GM19023 (cell line): ENCODE results near the gene LHX3.

Experiments used
- ATAC-seq: cut with Tn5 transposase; IDR thresholded peaks from one replicate; pipeline ENCODE4 v1.9.1; 2021; ENCODE audit warnings: mild to moderate bottlenecking, moderate library complexity; ENCODE audit not compliant: unreplicated experiment

Gene LHX3

GRCh38 chr9:136204838-136205706 is at the start of gene LHX3:
Gene LHX3 (minus strand): TSS chr9:136205128. CDS start chr9:136205012, 116 bp downstream.
- ATAC-seq, result no peak

- no peak for ATAC-seq
These were observed 48.6 kb upstream of the LHX3 start for GRCh38 chr9:136253246-136254130.

GRCh38 chr9:136252846-136253245 is 47.9 kb upstream of the LHX3 start:
- ATAC-seq, result no peak

- ATAC-seq, result no peak
These were observed 47.4 kb upstream of the LHX3 start for GRCh38 chr9:136252281-136252680.

GRCh38 chr9:136251264-136252115 is 46.6 kb upstream of the LHX3 start:
- ATAC-seq, result no peak

GRCh38 chr9:136250676-136251075 is 45.7 kb upstream of the LHX3 start:
- ATAC-seq, result no peak

- no peak for ATAC-seq
These were observed 45.1 kb upstream of the LHX3 start for GRCh38 chr9:136249877-136250559.

GRCh38 chr9:136248951-136249876 is 44.3 kb upstream of the LHX3 start:
- no peak for ATAC-seq

GRCh38 chr9:136247947-136248637 is 43.2 kb upstream of the LHX3 start:
- ATAC-seq, result no peak

GRCh38 chr9:136247551-136247916 is 42.6 kb upstream of the LHX3 start:
- no peak for ATAC-seq

- no peak for ATAC-seq
These were observed 42.1 kb upstream of the LHX3 start for GRCh38 chr9:136246849-136247550.

- peak; percentile 56 for ATAC-seq
These were observed 40.6 kb upstream of the LHX3 start, which contains the start of gene QSOX2 for GRCh38 chr9:136245219-136246150. Gene QSOX2 (minus strand): TSS chr9:136245812. CDS start chr9:136245803, 9 bp downstream.

- ATAC-seq, result no peak
These were observed 40.0 kb upstream of the LHX3 start for GRCh38 chr9:136244969-136245218.

GRCh38 chr9:136244122-136244968 is 39.4 kb upstream of the LHX3 start:
- no peak for ATAC-seq

- ATAC-seq, result no peak
These were observed 38.7 kb upstream of the LHX3 start for GRCh38 chr9:136243631-136244030.

GRCh38 chr9:136242918-136243525 is 38.1 kb upstream of the LHX3 start:
- no peak for ATAC-seq
